NCI-H82 treated with DMSO at 0.1 percent for 48 hours (cell line): ENCODE results near the gene PACS2.
"Not testable (repeated sequence)": the region's sequence is repeated elsewhere in the genome, so short reads cannot be mapped to it uniquely, and the experiment has no call there.

Experiments used
- DNase-seq: peaks from one replicate; lab custom pipeline; 2025; ENCODE audit not compliant: unreplicated experiment; lab: John Stamatoyannopoulos, UW

The PACS2 gene

GRCh38 chr14:105329411-105330150 is 15.0 kb downstream of the PACS2 start:
- DNase-seq: no peak

DNA sequence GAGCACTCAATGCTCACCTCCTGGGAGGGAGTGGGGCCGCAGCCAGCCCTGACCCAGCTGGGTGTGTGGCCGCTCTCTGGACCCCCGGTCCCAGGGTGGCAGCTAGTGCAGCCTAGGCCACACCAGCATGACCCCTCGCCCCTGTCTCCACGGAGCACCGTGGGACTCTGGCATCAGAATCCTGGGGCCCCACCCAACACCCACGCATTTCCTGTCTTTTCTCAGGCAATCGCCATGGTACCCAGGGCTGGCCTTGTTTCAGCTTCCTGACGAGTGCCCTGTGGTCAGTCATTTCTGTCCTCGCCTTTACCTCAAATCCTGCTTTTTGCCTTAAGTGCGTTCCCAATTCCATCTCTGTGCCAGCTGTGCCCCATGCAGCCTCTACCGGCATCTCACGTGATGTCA is 15.9 kb downstream of the PACS2 start:
- DNase-seq: no peak

DNA sequence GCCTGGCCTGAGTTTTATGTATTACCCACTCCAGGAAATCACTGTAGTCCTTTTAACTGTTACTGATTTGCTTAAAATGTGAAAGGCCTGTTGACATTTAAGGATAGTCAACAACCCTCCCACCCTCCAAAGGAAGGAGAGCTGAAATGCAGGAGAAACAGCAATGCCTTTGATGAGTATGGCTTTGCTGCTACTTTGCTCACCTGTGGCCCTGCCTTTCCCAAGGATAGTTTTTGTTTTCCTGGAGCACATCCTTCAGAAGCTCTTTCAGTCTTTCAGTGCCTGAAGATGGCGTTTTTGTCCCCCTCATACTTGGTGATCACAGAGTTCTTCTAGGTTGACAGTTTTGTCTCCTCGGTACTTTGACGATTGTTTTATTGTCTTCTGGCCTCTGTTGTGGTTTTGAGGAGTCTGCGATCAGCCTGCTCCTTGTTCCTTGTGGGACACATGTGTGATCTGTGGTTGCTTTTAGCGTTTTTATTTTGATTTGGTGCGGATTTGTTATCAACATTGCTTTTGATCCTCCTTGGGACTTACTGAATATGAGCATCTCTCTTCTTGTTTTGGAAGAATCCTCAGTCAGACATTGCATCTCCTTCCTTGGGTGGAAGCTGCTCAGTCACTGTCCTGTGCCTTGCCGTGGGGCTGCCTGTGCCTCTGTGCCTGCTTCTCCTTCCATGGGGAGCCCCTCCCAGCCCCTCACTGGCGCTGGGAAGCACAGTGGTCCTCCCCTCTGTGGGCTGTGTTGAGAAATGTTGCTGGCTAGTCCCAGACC is 17.2 kb downstream of the PACS2 start:
- DNase-seq: no peak

- DNase-seq: no peak
These were observed 17.9 kb downstream of the PACS2 start for GRCh38 chr14:105332350-105332874.

GRCh38 chr14:105333020-105333490 is 18.5 kb downstream of the PACS2 start:
- no peak for DNase-seq

- DNase-seq: no peak
These were observed 19.2 kb downstream of the PACS2 start for GRCh38 chr14:105333613-105334364.

- DNase-seq: no peak
These were observed 20.1 kb downstream of the PACS2 start for GRCh38 chr14:105334383-105335230.

DNA sequence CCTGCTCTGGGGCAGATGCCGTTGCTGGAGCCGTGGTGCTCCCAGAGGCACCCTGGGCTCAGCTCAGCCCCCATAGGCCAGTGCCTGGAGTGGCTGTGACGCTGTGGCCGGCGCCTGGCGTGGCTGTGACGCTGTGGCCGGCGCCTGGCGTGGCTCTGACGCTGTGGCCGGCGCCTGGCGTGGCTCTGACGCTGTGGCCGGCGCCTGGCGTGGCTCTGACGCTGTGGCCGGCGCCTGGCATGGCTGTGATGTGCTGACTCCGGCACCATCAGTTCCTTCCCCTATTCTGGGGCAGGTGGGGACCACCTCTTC is 20.6 kb downstream of the PACS2 start:
- DNase-seq: not testable (repeated sequence)

DNA sequence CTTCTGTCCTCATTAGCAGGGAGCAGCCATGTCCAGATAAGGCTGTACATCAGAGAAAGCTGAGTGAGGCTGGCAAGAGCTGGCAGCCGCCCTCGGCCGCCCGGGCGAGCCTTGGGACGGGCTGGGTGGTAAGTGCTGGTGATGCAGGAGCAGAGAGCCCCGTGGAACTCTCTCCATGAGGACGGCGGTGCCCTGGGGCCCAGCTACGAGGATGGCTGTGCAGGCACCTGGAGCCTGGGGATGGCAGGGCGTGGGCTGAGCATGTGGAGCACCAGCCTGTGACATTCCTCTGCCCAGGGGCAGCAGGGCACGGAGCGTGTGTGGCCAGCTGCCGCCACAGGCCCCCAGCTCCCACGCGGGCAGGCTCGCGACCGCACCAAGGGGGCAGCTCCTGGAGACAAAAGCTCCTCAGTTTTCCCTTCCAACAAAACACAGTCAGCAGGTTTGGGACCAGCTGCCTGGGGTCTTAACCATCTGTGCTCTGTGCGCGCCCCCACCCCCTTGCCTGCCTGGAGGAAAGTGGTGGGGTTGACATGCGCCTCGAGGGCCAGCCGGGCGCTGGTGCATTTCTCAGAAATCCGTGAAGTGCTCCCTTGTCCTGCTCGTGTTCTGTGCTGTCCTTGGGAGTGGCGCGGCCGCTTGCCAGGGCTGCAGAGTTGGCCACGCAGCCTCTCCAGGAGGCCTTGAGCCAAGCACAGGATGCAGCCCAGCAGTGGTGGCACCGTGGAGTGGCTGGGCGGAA is 21.4 kb downstream of the PACS2 start:
- DNase-seq: no peak

GRCh38 chr14:105336477-105337287 is 22.1 kb downstream of the PACS2 start:
- DNase-seq: no peak

DNA sequence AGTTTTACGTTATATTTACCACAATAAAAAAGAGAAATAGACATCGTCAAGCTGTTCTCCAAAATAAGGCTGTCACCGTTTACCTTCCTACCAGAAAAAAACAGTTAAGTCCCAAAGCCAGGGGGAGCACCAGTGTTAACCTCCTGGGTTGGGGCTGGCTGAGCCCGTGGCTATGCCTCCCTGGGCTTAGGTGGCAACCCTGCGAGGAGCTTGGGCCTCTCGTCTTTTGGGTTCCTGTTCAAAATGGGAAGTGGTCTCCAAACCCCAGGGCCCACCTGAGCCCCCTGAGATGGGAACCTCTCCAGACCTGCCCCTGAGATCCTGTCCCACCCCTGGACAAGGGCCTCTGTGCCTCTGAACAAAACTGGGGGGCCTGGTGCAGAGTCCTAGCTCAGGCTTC is 22.9 kb downstream of the PACS2 start:
- DNase-seq: no peak

- DNase-seq: no peak
These were observed 23.6 kb downstream of the PACS2 start for GRCh38 chr14:105337966-105338741.

GRCh38 chr14:105340821-105341733 is 26.5 kb downstream of the PACS2 start:
- DNase-seq: no peak

DNA sequence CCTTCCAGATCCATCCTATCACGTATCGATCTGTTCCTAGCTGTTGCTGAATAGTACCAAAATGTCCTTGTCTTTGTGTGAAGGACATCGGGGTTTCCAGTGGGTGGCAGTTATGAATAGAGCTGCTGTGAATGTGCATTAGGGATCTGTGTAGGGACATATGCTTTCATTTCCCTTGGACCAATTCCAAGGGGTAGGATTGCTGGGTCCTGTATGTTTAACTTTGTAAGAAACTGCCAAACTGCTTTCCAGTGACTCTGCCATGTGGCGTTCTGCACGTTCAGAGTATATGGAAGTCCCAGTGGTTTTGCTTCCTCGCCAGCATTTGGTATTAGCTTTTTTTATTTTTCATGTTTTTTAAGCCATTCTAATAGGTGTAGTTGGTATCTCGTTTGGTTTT is 28.6 kb downstream of the PACS2 start:
- no peak for DNase-seq

GRCh38 chr14:105346200-105346533 is 31.6 kb downstream of the PACS2 start:
- no peak for DNase-seq

GRCh38 chr14:105346876-105347586 is 32.5 kb downstream of the PACS2 start:
- DNase-seq: no peak

GRCh38 chr14:105347587-105347968 is 33.0 kb downstream of the PACS2 start:
- DNase-seq: no peak
